Endodermal cell (in vitro differentiated cells): ENCODE results near the gene LGI4. TPM values are rescaled to one million over a fixed set of nuclear protein-coding genes. Genes with fewer than 3 reads are reported as not detected.

ENCODE experiments used
- DNase-seq: peaks from one replicate; pipeline ENCODE4 v3.0.0-alpha.2; 2017
- H3K27ac ChIP-seq: 2 replicates; pipeline ENCODE4 v1.5.1; 2013; ENCODE audit warnings: mild to moderate bottlenecking, low read depth, low read length, moderate library complexity
- H3K27me3 ChIP-seq: 2 replicates; pipeline ENCODE4 v1.6.1; 2013; ENCODE audit warnings: mild to moderate bottlenecking, low read length, moderate library complexity; ENCODE audit not compliant: insufficient read depth, control insufficient read depth, poor library complexity, severe bottlenecking
- H3K36me3 ChIP-seq: 2 replicates; pipeline ENCODE4 v1.7.0; 2013; ENCODE audit warnings: mild to moderate bottlenecking, low read length, moderate library complexity; ENCODE audit not compliant: control insufficient read depth, insufficient read depth
- H3K4me1 ChIP-seq: one replicate; pipeline ENCODE4 v1.7.0; 2013; ENCODE audit warnings: low read length; ENCODE audit not compliant: control insufficient read depth, insufficient read depth
- H3K4me3 ChIP-seq: 2 replicates; pipeline ENCODE4 v1.5.1; 2013; ENCODE audit warnings: mild to moderate bottlenecking, low read length, moderate library complexity
- H3K9ac ChIP-seq: 2 replicates; pipeline ENCODE4 v1.6.1; 2013; ENCODE audit warnings: mild to moderate bottlenecking, low read length, moderate library complexity; ENCODE audit not compliant: poor library complexity, severe bottlenecking; ENCODE audit errors: extremely low read depth
- H3K9me3 ChIP-seq: 2 replicates; pipeline ENCODE4 v1.6.1; 2013; ENCODE audit warnings: mild to moderate bottlenecking, low read length, moderate library complexity; ENCODE audit not compliant: control insufficient read depth
- H3K27ac Mint-ChIP-seq: 2 replicates; pipeline ENCODE4 v1.8.0; 2020; ENCODE audit warnings: mixed read lengths
- H3K27me3 Mint-ChIP-seq: 2 replicates; pipeline ENCODE4 v1.8.0; 2021; ENCODE audit warnings: mild to moderate bottlenecking, mixed read lengths; ENCODE audit not compliant: insufficient read depth
- H3K36me3 Mint-ChIP-seq: 2 replicates; pipeline ENCODE4 v1.8.0; 2020; ENCODE audit warnings: low read depth, mixed read lengths
- H3K4me1 Mint-ChIP-seq: 2 replicates; pipeline ENCODE4 v1.8.0; 2020; ENCODE audit warnings: mixed read lengths
- H3K4me3 Mint-ChIP-seq: 2 replicates; pipeline ENCODE4 v1.8.0; 2020; ENCODE audit warnings: mild to moderate bottlenecking, moderate library complexity, mixed read lengths
- H3K9me3 Mint-ChIP-seq: 2 replicates; pipeline ENCODE4 v1.8.0; 2020; ENCODE audit warnings: mild to moderate bottlenecking, mixed read lengths
- WGBS, 2 experiments: methylation state at CpG; one replicate each; pipeline versions ENCODE4 v1.1.5 to v1.1.7; 2013; ENCODE audit warnings: missing lambda C conversion rate in 2 of 2, mixed read lengths in 1 of 2; ENCODE audit not compliant: insufficient coverage in 1 of 2, insufficient read length in 1 of 2; 5-methylcytosine and 5-hydroxymethylcytosine counted together
- total RNA-seq, 2 donors: library from RNA; stranded (reverse); fragmentation: NEBNext Ultra II Directional in 1 of 2; extraction: Animal tissue kit (Norgen Biotek cat#: 25700) in 1 of 2; gene quantifications; 2 replicates in 1 of 2; 3 replicates in 1 of 2; pipeline ENCODE4 v1.2.1, GENCODE V29; 2021
- TF ChIP-seq, protein P1 (sequence below): fragments of 200-600 bp; sonication (generic); conservative IDR thresholded peaks from 2 replicates; pipeline ENCODE4 v1.5.0; 2021; ENCODE audit warnings: antibody characterized with exemption, mild to moderate bottlenecking

Gene LGI4
- total RNA-seq, 2 donors from 2014 or later: 0.27 to 0.37 TPM

DNA sequence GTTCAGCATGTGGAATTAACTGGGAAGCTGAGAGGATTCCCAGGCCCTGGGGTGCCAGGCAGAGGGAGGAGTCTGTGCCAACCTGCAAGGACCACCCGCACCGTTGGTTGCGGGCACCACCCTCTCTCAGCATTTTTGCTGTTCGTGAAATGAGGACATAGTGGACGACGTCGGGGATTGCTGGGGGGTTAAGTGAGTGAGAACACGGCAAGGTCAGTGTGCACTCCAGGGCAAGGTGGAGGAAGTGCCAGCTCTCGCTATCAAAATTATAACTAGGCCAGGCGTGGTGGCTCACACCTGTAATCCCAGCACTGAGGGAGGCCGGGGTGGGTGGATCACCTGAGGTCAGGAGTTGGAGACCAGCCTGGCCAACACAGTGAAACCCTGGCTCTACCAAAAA lies 17.1 kb downstream of the LGI4 start:
- Mint-ChIP-seq H3K4me3 (no peak overlapping the region), H3K27me3 (peaks cover 9% of the 10 kb centered on the region), H3K4me1 (peaks cover 5% of the 10 kb centered on the region), H3K36me3 (no peaks in the 10 kb centered on the region), H3K9me3 (no peaks in the 10 kb centered on the region), H3K27ac (no peak overlapping the region)
- no peaks in the 10 kb centered on the region for H3K36me3 ChIP-seq
- H3K27ac ChIP-seq: no peak overlapping the region
- no peaks in the 10 kb centered on the region for H3K27me3 ChIP-seq
- no peak overlapping the region for H3K9ac ChIP-seq
- H3K9me3 ChIP-seq: no peaks in the 10 kb centered on the region
- no peaks in the 10 kb centered on the region for H3K4me1 ChIP-seq
- DNase-seq: no peak
- H3K4me3 ChIP-seq: no peak overlapping the region
- 84 to 85% methylated on average over 8 to 11 of the region's 11 CpGs for WGBS, 2 experiments
- TF ChIP-seq, protein P1, sequence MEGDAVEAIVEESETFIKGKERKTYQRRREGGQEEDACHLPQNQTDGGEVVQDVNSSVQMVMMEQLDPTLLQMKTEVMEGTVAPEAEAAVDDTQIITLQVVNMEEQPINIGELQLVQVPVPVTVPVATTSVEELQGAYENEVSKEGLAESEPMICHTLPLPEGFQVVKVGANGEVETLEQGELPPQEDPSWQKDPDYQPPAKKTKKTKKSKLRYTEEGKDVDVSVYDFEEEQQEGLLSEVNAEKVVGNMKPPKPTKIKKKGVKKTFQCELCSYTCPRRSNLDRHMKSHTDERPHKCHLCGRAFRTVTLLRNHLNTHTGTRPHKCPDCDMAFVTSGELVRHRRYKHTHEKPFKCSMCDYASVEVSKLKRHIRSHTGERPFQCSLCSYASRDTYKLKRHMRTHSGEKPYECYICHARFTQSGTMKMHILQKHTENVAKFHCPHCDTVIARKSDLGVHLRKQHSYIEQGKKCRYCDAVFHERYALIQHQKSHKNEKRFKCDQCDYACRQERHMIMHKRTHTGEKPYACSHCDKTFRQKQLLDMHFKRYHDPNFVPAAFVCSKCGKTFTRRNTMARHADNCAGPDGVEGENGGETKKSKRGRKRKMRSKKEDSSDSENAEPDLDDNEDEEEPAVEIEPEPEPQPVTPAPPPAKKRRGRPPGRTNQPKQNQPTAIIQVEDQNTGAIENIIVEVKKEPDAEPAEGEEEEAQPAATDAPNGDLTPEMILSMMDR: no peak

DNA sequence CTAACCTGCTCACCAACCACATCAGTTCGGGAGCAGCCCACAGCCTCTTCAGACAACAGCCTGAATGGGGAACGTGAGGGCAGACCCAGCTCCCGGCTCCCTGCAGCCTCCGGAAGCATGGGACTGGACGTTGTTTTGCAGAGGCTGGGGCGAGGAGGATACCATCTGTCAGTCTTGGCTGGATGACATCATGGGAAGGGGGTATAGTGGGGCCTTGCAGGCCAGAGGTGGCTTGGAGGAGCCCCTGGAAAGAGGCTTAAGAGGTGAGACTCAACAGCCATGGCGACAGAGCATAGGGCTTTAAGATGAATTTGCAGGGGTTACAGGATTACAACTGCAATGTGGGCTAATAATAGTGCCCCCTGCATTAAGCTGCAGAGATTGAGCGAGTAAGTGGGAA lies 17.7 kb downstream of the LGI4 start:
- Histone ChIP-seq H3K36me3 (no peaks in the 10 kb centered on the region), H3K27me3 (no peaks in the 10 kb centered on the region), H3K9ac (no peak overlapping the region), H3K4me1 (no peaks in the 10 kb centered on the region), H3K9me3 (no peaks in the 10 kb centered on the region), H3K27ac (no peak overlapping the region), H3K4me3 (no peak overlapping the region)
- H3K27me3 Mint-ChIP-seq: peaks cover 9% of the 10 kb centered on the region
- H3K4me1 Mint-ChIP-seq: peaks cover 5% of the 10 kb centered on the region
- WGBS, 2 experiments: 75 to 89% methylated on average over 5 to 8 of the region's 8 CpGs
- H3K27ac Mint-ChIP-seq: no peak overlapping the region
- no peak for DNase-seq
- TF ChIP-seq, protein P1: no peak
- H3K4me3 Mint-ChIP-seq: no peak overlapping the region
- no peaks in the 10 kb centered on the region for H3K36me3 Mint-ChIP-seq
- no peaks in the 10 kb centered on the region for H3K9me3 Mint-ChIP-seq

DNA sequence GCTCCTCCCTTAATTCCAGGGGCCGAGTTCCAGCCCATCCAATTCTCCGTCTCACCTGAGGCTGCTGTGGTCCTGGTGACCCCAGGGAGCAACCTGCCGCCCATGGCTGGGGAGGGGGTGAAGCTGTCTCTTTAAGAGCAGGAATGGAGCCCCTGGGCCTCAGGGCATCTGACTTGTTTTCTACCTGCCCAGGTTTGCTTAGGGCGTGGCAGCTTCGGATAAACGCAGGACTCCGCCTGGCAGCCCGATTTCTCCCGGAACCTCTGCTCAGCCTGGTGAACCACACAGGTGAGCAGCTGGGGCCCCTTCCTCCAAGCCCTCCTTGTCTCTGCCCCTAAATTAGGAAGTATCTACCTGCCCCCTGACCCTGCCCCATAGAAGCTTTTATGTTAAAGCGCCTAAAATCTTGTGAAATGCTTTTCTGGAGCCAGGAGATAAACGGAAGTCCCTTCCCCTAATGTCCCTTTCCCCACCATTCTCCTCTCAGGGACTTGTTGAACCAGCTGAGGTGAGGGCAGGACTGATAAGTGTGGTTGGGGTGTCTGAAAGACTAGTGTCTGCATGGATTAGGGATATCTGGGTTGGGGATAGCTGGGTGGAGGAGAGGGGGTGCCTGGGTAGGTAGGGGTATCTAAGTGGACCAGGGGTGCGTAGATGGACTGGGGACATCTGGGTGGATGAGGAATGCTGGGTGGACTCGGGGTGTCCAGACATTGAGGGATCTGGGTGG lies 18.6 kb downstream of the LGI4 start:
- Histone ChIP-seq H3K27me3 (no peaks in the 10 kb centered on the region), H3K9ac (no peak overlapping the region), H3K27ac (no peak overlapping the region), H3K4me1 (no peaks in the 10 kb centered on the region), H3K4me3 (no peak overlapping the region), H3K9me3 (no peaks in the 10 kb centered on the region), H3K36me3 (no peaks in the 10 kb centered on the region)
- no peak for DNase-seq
- 86 to 91% methylated on average over 10 to 12 of the region's 13 CpGs for WGBS, 2 experiments
- Mint-ChIP-seq H3K27me3 (peaks cover 9% of the 10 kb centered on the region), H3K9me3 (no peaks in the 10 kb centered on the region), H3K27ac (no peak overlapping the region), H3K4me1 (peaks cover 5% of the 10 kb centered on the region), H3K36me3 (no peaks in the 10 kb centered on the region), H3K4me3 (no peak overlapping the region)
- TF ChIP-seq, protein P1: no peak
